ENCODE measurements around the gene EXOC1L.
A peak's percentile ranks its signal among the peaks of the same experiment; 100 is the strongest.
"Not testable (repeated sequence)": the region's sequence is repeated elsewhere in the genome, so short reads cannot be mapped to it uniquely, and the experiment has no call there.

Gene EXOC1L

GRCh38 chr4:55838952-55839351 is 19.4 kb downstream of the EXOC1L start:
- DNase-seq, result no peak

GRCh38 chr4:55840956-55841355 is 21.4 kb downstream of the EXOC1L start:
- DNase-seq, result no peak

GRCh38 chr4:55841373-55842239 is 22.0 kb downstream of the EXOC1L start:
- not testable (repeated sequence) for DNase-seq

- not testable (repeated sequence) for DNase-seq
These were observed 22.7 kb downstream of the EXOC1L start for GRCh38 chr4:55842312-55842711.

GRCh38 chr4:55849724-55850123 is 30.1 kb downstream of the EXOC1L start:
- DNase-seq, result no peak

- no peak for DNase-seq
These were observed 32.3 kb downstream of the EXOC1L start for GRCh38 chr4:55851885-55852284.

GRCh38 chr4:55853484-55854046 is 34.0 kb downstream of the EXOC1L start, which contains the start of gene EXOC1:
Gene EXOC1, plus strand, starts transcription at chr4:55853648. Its CDS starts 4,676 bp downstream, at chr4:55858324.
- peak; percentile 98 for DNase-seq

- no peak for DNase-seq
These were observed 34.5 kb downstream of the EXOC1L start for GRCh38 chr4:55854129-55854528.

GRCh38 chr4:55857586-55857985 is 38.0 kb downstream of the EXOC1L start:
- DNase-seq, result no peak

- DNase-seq, result no peak
These were observed 40.1 kb downstream of the EXOC1L start for GRCh38 chr4:55859711-55860110.

- no peak for DNase-seq
These were observed 45.1 kb downstream of the EXOC1L start for GRCh38 chr4:55864577-55865223.

GRCh38 chr4:55865228-55865806 is 45.7 kb downstream of the EXOC1L start:
- DNase-seq, result peak; percentile 66

GRCh38 chr4:55866290-55866907 is 46.8 kb downstream of the EXOC1L start:
- DNase-seq, result peak; percentile 90

- peak; percentile 70 for DNase-seq
These were observed 47.5 kb downstream of the EXOC1L start for GRCh38 chr4:55866973-55867574.

GRCh38 chr4:55868581-55869090 is 49.0 kb downstream of the EXOC1L start:
- DNase-seq, result peak; percentile 18

GRCh38 chr4:55871299-55871800 is 51.8 kb downstream of the EXOC1L start:
- no peak for DNase-seq

- DNase-seq, result no peak
These were observed 55.2 kb downstream of the EXOC1L start for GRCh38 chr4:55874831-55875230.

- no peak for DNase-seq
These were observed 56.8 kb downstream of the EXOC1L start for GRCh38 chr4:55876387-55876786.

- no peak for DNase-seq
These were observed 59.6 kb downstream of the EXOC1L start for GRCh38 chr4:55879224-55879623.

- DNase-seq, result no peak
These were observed 61.2 kb downstream of the EXOC1L start for GRCh38 chr4:55880652-55881280.

Data from fibroblast of skin of scalp (primary cell).